NB4 (cell line): ENCODE results near the gene AIFM3.
"Not testable (repeated sequence)": the region's sequence is repeated elsewhere in the genome, so short reads cannot be mapped to it uniquely, and the experiment has no call there.

Experiments used
- DNase-seq: peaks from one replicate; pipeline ENCODE4 v3.0.0; 2010; ENCODE audit warnings: low read depth
- H3K4me3 ChIP-seq: one replicate; pipeline ENCODE4 v1.5.1; 2011; ENCODE audit warnings: mild to moderate bottlenecking, low read depth, low read length, moderate library complexity
- CTCF ChIP-seq: IDR thresholded peaks from one replicate; pipeline ENCODE4 v1.5.1; 2012; ENCODE audit warnings: low read depth, low read length
- MYC ChIP-seq: IDR thresholded peaks from 2 replicates; pipeline ENCODE4 v1.6.1; 2011; ENCODE audit warnings: low read depth, low read length
- POLR2A ChIP-seq: IDR thresholded peaks from 2 replicates; pipeline ENCODE4 v1.6.1; 2011; ENCODE audit warnings: mild to moderate bottlenecking; ENCODE audit not compliant: insufficient read length; ENCODE audit errors: extremely low read depth
- TF ChIP-seq, protein P1 (sequence below): IDR thresholded peaks from 2 replicates; pipeline ENCODE4 v1.6.1; 2011; ENCODE audit warnings: low read depth, low read length

The AIFM3 gene

DNA sequence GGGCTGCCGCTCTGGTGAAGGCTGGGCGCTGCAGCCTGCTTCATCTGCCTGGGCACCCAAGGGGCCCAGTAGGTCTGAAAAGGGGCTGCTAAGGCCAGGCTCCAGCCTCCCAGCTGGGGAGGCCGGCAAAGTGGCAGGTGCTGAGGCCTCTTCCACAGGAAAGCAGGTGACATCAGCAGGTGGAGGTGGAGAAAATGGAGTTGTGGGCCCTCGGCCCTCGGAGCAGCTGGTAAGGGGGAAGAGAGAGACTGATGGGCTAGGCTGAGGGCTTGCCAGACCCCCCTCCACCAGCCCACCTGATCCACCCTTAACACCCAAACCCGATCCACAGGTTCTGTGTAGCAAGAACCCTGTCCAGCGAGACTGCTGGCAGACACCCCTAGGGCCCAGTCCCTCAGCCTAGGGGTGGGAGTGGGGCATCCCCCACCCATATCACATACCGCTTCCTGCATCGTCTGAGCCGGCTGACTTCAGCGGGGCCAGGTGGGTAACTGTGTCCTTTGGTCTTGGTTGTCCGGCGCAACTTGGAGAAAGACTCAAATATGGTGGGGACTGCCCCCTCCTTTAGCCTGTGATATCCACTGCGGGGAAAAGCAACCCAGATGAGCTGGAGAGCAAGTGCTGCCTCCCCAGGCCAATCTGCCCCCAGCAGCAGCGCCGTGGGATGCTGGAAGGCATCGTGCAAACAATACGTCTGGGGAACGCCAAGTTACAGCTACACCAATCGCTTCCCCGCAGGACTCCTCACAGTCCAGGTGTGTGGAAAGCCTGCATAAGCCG, 33.3 kb downstream of the AIFM3 start:
- peak overlapping the region; percentile 88 for H3K4me3 ChIP-seq
- TF ChIP-seq POLR2A (no peak), CTCF (no peak), MYC (no peak)
- TF ChIP-seq, protein P1, sequence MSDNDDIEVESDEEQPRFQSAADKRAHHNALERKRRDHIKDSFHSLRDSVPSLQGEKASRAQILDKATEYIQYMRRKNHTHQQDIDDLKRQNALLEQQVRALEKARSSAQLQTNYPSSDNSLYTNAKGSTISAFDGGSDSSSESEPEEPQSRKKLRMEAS = no peak

GRCh38 chr22:21000987-21001600, 34.0 kb downstream of the AIFM3 start:
- TF ChIP-seq CTCF (no peak), MYC (no peak), POLR2A (no peak)
- TF ChIP-seq, protein P1 = no peak
- DNase-seq = no peak
- H3K4me3 ChIP-seq = peak overlapping the region; percentile 88

More for the DNA sequence above, 33.3 kb downstream of the AIFM3 start:
- no peak for DNase-seq

GRCh38 chr22:21001601-21002325, 34.7 kb downstream of the AIFM3 start, which contains the start of gene THAP7:
Gene THAP7 (minus strand): TSS chr22:21002118. CDS start chr22:21001911, 207 bp downstream.
- DNase-seq = peak; percentile 97
- TF ChIP-seq POLR2A (peak; percentile 72), CTCF (no peak), MYC (no peak; the same call in none of the 2 replicates)
- TF ChIP-seq, protein P1 = peak; percentile 84
- H3K4me3 ChIP-seq = peak within 1 kb of the TSS; percentile 88

GRCh38 chr22:21003782-21004181, 36.7 kb downstream of the AIFM3 start:
- TF ChIP-seq, protein P1 = no peak
- TF ChIP-seq MYC (no peak), CTCF (no peak), POLR2A (no peak)
- H3K4me3 ChIP-seq = no peak overlapping the region
- DNase-seq = no peak

GRCh38 chr22:21009208-21009607, 42.2 kb downstream of the AIFM3 start:
- H3K4me3 ChIP-seq, DNase-seq: not testable (repeated sequence)
